Left lobe of liver (tissue), 2 donors: ENCODE results near the gene PTDSS2. TPM values are rescaled to one million over a fixed set of nuclear protein-coding genes. Genes with fewer than 3 reads are reported as not detected.
"Not testable (repeated sequence)": the region's sequence is repeated elsewhere in the genome, so short reads cannot be mapped to it uniquely, and the experiment has no call there.

Experiments
- ATAC-seq: fragments of 200-7000 bp; cut with Tn5 transposase; one replicate; pipeline ENCODE4 v1.9.1; 2020; ENCODE audit warnings: mild to moderate bottlenecking, moderate library complexity
- DNase-seq: peaks from one replicate; pipeline ENCODE4 v3.0.0-alpha.2; 2020; ENCODE audit warnings: low spot score
- total RNA-seq: library from RNA; stranded (reverse); gene quantifications from one replicate; pipeline ENCODE4 v1.2.1, GENCODE V29; 2021
- donor health status: DM: no; HTN: no; CAD: no; lungs with moderate emphysema.
- donor health status: DM: no; HTN: yes; CAD: no.

The PTDSS2 gene
- total RNA-seq, 1 donor from 2014 or later, result 10.2 TPM

- no peak for DNase-seq
Observed at GRCh38 chr11:413120-414081, 36.7 kb upstream of the PTDSS2 start.

GRCh38 chr11:414318-414857 lies 35.7 kb upstream of the PTDSS2 start:
- ATAC-seq (no peak), DNase-seq (no peak)

More at GRCh38 chr11:413120-414081, 36.7 kb upstream of the PTDSS2 start:
- no peak for ATAC-seq

GRCh38 chr11:415640-416041 lies 34.4 kb upstream of the PTDSS2 start:
- ATAC-seq (no peak), DNase-seq (no peak)

GRCh38 chr11:416051-416756 lies 33.9 kb upstream of the PTDSS2 start:
- ATAC-seq (peak; percentile 4), DNase-seq (no peak)

- ATAC-seq, result peak; percentile 74
- DNase-seq, result no peak
Observed at GRCh38 chr11:416757-417621, 33.1 kb upstream of the PTDSS2 start.

GRCh38 chr11:417652-418342 lies 32.3 kb upstream of the PTDSS2 start:
- DNase-seq (no peak), ATAC-seq (no peak)

GRCh38 chr11:418343-419247 lies 31.5 kb upstream of the PTDSS2 start:
- DNase-seq, result no peak
- no peak for ATAC-seq

- no peak for ATAC-seq
- DNase-seq, result no peak
Observed at GRCh38 chr11:419248-420005, 30.7 kb upstream of the PTDSS2 start.

GRCh38 chr11:420054-420910 lies 29.8 kb upstream of the PTDSS2 start:
- no peak for ATAC-seq
- DNase-seq, result no peak

- DNase-seq (no peak), ATAC-seq (no peak)
Observed at GRCh38 chr11:420911-421321, 29.2 kb upstream of the PTDSS2 start.

GRCh38 chr11:422249-422656 lies 27.8 kb upstream of the PTDSS2 start:
- no peak for DNase-seq
- ATAC-seq, result no peak

GRCh38 chr11:424232-424631 lies 25.8 kb upstream of the PTDSS2 start:
- DNase-seq (no peak), ATAC-seq (no peak)

- ATAC-seq, DNase-seq: not testable (repeated sequence)
Observed at GRCh38 chr11:424766-425165, 25.3 kb upstream of the PTDSS2 start.

- DNase-seq (no peak), ATAC-seq (no peak)
Observed at GRCh38 chr11:425301-425700, 24.8 kb upstream of the PTDSS2 start.

GRCh38 chr11:426851-427250 lies 23.2 kb upstream of the PTDSS2 start:
- no peak for DNase-seq
- ATAC-seq, result no peak

GRCh38 chr11:428295-428694 lies 21.8 kb upstream of the PTDSS2 start:
- DNase-seq (no peak), ATAC-seq (no peak)

- DNase-seq, result no peak
- ATAC-seq, result no peak
Observed at GRCh38 chr11:429391-429790, 20.7 kb upstream of the PTDSS2 start.
